ENCODE data around the gene NHSL2. TPM values are rescaled to one million over a fixed set of nuclear protein-coding genes. Genes with fewer than 3 reads are reported as not detected.
A peak's percentile ranks its signal among the peaks of the same experiment; 100 is the strongest.

Gene NHSL2
- total RNA-seq, 4 donors from 2014 or later = 1.6 to 6.0 (median 3.6) TPM

GRCh38 chrX:72128881-72129280, 218.2 kb downstream of the NHSL2 start:
- Histone ChIP-seq H3K36me3 (no peaks in the 10 kb centered on the region), H3K4me3 (no peak overlapping the region), H3K4me1 (peaks cover 0 to 21% (median 4%) of the 10 kb centered on the region in 4 donors), H3K9me3 (no peaks in the 10 kb centered on the region), H3K27ac (no peak overlapping the region), H3K27me3 (peaks cover 10% of the 10 kb centered on the region)
- intact Hi-C loops (cut with DNase I; ENCODE audit: low total_unique reads) (loop anchor here (2.0 kb wide), 1 partner anchor 110 kb away; no protein-coding TSS in a partner anchor), in situ Hi-C loops (cut with MboI; ENCODE audit: low pct_ligation_motif_present in 1 of 4, low pct_unique_long_range_greater_than_20kb in 1 of 4, low sequenced_read_pairs in 3 of 4) (loop anchor here (5.0 to 25.0 kb wide), 4 partner anchors 104 to 127 kb away; no protein-coding TSS in a partner anchor)
- 52% methylated on average over 6 of the region's 6 CpGs; no CpG with 5 or more reads in 1 of the 2 donors for WGBS, 2 donors (ENCODE audit: low coverage in 1 of 2)
- DNase-seq = no peak
- no peak for TF ChIP-seq EP300 (IDR thresholded peaks at IDR 0.05; ENCODE audit: low read depth)
- TF ChIP-seq, protein P1, sequence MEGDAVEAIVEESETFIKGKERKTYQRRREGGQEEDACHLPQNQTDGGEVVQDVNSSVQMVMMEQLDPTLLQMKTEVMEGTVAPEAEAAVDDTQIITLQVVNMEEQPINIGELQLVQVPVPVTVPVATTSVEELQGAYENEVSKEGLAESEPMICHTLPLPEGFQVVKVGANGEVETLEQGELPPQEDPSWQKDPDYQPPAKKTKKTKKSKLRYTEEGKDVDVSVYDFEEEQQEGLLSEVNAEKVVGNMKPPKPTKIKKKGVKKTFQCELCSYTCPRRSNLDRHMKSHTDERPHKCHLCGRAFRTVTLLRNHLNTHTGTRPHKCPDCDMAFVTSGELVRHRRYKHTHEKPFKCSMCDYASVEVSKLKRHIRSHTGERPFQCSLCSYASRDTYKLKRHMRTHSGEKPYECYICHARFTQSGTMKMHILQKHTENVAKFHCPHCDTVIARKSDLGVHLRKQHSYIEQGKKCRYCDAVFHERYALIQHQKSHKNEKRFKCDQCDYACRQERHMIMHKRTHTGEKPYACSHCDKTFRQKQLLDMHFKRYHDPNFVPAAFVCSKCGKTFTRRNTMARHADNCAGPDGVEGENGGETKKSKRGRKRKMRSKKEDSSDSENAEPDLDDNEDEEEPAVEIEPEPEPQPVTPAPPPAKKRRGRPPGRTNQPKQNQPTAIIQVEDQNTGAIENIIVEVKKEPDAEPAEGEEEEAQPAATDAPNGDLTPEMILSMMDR (IDR thresholded peaks at IDR 0.05) = peak in 4 of 5 experiments; percentile 12 to 26 (median 21)
- no peak for TF ChIP-seq POLR2A (IDR thresholded peaks at IDR 0.05)

- in situ Hi-C loops (cut with MboI; ENCODE audit: low pct_ligation_motif_present in 1 of 4, low pct_unique_long_range_greater_than_20kb in 1 of 4, low sequenced_read_pairs in 3 of 4) = loop anchor here (5.0 to 25.0 kb wide), 4 partner anchors 105 to 127 kb away; no protein-coding TSS in a partner anchor
Measured at GRCh38 chrX:72129661-72130060, 219.0 kb downstream of the NHSL2 start.

GRCh38 chrX:72130156-72130761, 219.6 kb downstream of the NHSL2 start:
- peak overlapping the region in 1 of 4 donors; percentile 78 for H3K27ac ChIP-seq
- H3K4me3 ChIP-seq = no peak overlapping the region
- no peaks in the 10 kb centered on the region for H3K36me3 ChIP-seq
- H3K4me1 ChIP-seq = peaks cover 0 to 16% (median 4%) of the 10 kb centered on the region in 4 donors
- H3K27me3 ChIP-seq = peaks cover 10% of the 10 kb centered on the region
- in situ Hi-C loops (cut with MboI; ENCODE audit: low pct_ligation_motif_present in 1 of 4, low pct_unique_long_range_greater_than_20kb in 1 of 4, low sequenced_read_pairs in 3 of 4) (loop anchor here in 1 of 4 donors (25.0 kb wide), 1 partner anchor 118 kb away; no protein-coding TSS in a partner anchor), intact Hi-C loops (cut with DNase I; ENCODE audit: low total_unique reads) (no loop called here)
- WGBS, 2 donors (ENCODE audit: low coverage in 1 of 2) = 90% methylated on average over 12 of the region's 12 CpGs; no CpG with 5 or more reads in 1 of the 2 donors
- no peak for TF ChIP-seq EP300 (IDR thresholded peaks at IDR 0.05; ENCODE audit: low read depth)
- TF ChIP-seq, protein P1 (IDR thresholded peaks at IDR 0.05) = no peak
- no peak for TF ChIP-seq POLR2AphosphoS5 (IDR thresholded peaks at IDR 0.05)
- no peak for TF ChIP-seq POLR2A (IDR thresholded peaks at IDR 0.05)
- DNase-seq = no peak
- H3K9me3 ChIP-seq = no peaks in the 10 kb centered on the region

More at GRCh38 chrX:72129661-72130060, 219.0 kb downstream of the NHSL2 start:
- Histone ChIP-seq H3K27me3 (peaks cover 10% of the 10 kb centered on the region), H3K4me1 (peaks cover 0 to 16% (median 4%) of the 10 kb centered on the region in 4 donors), H3K9me3 (no peaks in the 10 kb centered on the region), H3K4me3 (no peak overlapping the region), H3K27ac (no peak overlapping the region), H3K36me3 (no peaks in the 10 kb centered on the region)
- no peak for DNase-seq
- intact Hi-C loops (cut with DNase I; ENCODE audit: low total_unique reads) = loop anchor here (2.0 kb wide), 1 partner anchor 111 kb away; no protein-coding TSS in a partner anchor
- 88% methylated on average over 16 of the region's 16 CpGs; no CpG with 5 or more reads in 1 of the 2 donors for whole genome bisulfite sequencing, 2 donors (ENCODE audit: low coverage in 1 of 2)
- TF ChIP-seq, protein P1 (IDR thresholded peaks at IDR 0.05) = no peak
- TF ChIP-seq POLR2A (IDR thresholded peaks at IDR 0.05) (no peak), POLR2AphosphoS5 (IDR thresholded peaks at IDR 0.05) (no peak), EP300 (IDR thresholded peaks at IDR 0.05; ENCODE audit: low read depth) (no peak)

DNA sequence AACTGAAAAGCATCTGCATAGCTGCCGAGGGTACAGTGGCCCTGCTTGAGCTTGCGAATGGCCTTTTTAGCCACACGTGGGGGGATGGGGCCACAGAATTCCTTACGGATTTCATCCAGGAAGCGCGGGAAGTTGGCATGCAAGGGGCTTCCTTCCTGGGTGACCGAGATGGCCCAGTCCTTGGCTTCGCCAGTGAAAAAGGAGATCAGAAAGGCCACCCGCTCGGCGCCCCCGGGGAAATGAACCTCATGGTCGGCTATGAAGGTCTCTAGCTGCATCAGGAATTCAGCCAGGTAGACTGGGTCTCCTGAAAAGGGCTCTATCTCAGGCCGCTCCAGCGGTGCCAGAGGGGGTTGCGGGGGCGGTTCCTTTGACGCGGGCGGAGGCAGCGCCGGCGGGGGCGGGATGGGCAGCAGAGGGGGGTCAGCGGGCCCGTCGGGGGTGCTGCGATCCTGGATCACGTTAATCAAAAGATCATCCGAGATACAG, 220.2 kb downstream of the NHSL2 start:
- H3K4me1 ChIP-seq = peaks cover 0 to 13% (median 4%) of the 10 kb centered on the region in 4 donors
- TF ChIP-seq POLR2A (IDR thresholded peaks at IDR 0.05) (no peak), POLR2AphosphoS5 (IDR thresholded peaks at IDR 0.05) (no peak), EP300 (IDR thresholded peaks at IDR 0.05; ENCODE audit: low read depth) (no peak)
- TF ChIP-seq, protein P1 (IDR thresholded peaks at IDR 0.05) = no peak
- H3K27me3 ChIP-seq = peaks cover 10% of the 10 kb centered on the region
- no peaks in the 10 kb centered on the region for H3K9me3 ChIP-seq
- no peaks in the 10 kb centered on the region for H3K36me3 ChIP-seq
- 63% methylated on average over 20 of the region's 30 CpGs; no CpG with 5 or more reads in 1 of the 2 donors for WGBS, 2 donors (ENCODE audit: low coverage in 1 of 2)
- in situ Hi-C loops (cut with MboI; ENCODE audit: low pct_ligation_motif_present in 1 of 4, low pct_unique_long_range_greater_than_20kb in 1 of 4, low sequenced_read_pairs in 3 of 4) (loop anchor here in 1 of 4 donors (25.0 kb wide), 1 partner anchor 119 kb away; no protein-coding TSS in a partner anchor), intact Hi-C loops (cut with DNase I; ENCODE audit: low total_unique reads) (no loop called here)
- H3K4me3 ChIP-seq = peak overlapping the region in 3 of 4 donors; percentile 17 to 51 (median 38)
- H3K27ac ChIP-seq = peak overlapping the region; percentile 65 to 78 (median 72)
- DNase-seq = no peak
